Astrocyte of the cerebellum (primary cell): Measurements from ENCODE around the gene COTL1.

Source experiments
- DNase-seq: peaks from one replicate; pipeline ENCODE4 v3.0.0-alpha.2; 2011; ENCODE audit warnings: low read depth
- H3K4me3 ChIP-seq: 2 replicates; pipeline ENCODE4 v1.5.1; 2011; ENCODE audit warnings: mild to moderate bottlenecking, low read depth, low read length, moderate library complexity
- in situ Hi-C: cut with HindIII; loops from 2 replicates; pipeline ENCODE4 v1.10.0; 2017; ENCODE audit warnings: low sequenced_read_pairs
- TF ChIP-seq, protein P1 (sequence below): IDR thresholded peaks from 2 replicates; pipeline ENCODE4 v1.5.1; 2012; ENCODE audit warnings: low read length, low read depth, moderate library complexity, mild to moderate bottlenecking; ENCODE audit errors: missing control alignments

COTL1 gene

DNA sequence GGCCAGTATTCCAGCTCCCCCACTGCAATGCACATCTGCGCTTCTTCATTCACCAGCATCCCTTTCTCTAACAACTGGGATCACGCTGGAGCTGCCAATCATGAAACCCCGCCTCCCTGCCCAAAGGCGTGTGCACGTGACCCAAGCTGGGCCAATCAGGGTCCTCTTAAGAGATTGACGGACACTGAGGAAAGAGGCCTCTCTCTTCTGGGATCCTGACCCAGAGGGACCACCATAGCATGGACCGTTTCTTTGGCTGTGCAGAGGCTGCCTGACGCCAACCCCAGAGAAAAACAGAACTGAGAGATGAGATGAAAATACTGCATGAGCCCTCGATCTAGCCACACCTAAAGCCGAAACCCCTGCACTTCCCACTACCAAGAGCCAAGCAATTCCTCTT, 32.0 kb downstream of the COTL1 start:
- in situ Hi-C loops: no loop called here
- no peak for DNase-seq
- H3K4me3 ChIP-seq: no peak overlapping the region
- TF ChIP-seq, protein P1, sequence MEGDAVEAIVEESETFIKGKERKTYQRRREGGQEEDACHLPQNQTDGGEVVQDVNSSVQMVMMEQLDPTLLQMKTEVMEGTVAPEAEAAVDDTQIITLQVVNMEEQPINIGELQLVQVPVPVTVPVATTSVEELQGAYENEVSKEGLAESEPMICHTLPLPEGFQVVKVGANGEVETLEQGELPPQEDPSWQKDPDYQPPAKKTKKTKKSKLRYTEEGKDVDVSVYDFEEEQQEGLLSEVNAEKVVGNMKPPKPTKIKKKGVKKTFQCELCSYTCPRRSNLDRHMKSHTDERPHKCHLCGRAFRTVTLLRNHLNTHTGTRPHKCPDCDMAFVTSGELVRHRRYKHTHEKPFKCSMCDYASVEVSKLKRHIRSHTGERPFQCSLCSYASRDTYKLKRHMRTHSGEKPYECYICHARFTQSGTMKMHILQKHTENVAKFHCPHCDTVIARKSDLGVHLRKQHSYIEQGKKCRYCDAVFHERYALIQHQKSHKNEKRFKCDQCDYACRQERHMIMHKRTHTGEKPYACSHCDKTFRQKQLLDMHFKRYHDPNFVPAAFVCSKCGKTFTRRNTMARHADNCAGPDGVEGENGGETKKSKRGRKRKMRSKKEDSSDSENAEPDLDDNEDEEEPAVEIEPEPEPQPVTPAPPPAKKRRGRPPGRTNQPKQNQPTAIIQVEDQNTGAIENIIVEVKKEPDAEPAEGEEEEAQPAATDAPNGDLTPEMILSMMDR: no peak

DNA sequence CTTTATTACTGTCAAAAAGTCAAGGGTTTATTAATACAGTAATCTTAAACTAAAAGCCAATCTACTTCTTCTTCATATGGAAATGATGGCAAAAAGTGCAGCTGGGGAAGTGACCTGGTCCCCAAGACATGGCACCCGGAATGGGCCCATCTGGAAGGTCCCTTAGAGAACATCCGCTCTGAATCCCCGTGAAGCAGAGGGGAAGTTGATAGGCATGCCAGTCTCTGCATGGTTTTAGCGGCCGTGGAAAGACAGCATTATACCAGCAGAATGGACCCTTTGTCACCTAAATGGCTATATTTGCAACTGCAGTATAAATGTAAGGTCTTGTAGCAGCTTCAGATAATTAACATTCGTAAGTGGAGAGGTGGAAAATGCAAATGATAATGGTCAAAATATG, 32.4 kb downstream of the COTL1 start:
- TF ChIP-seq, protein P1: no peak
- no peak for DNase-seq
- in situ Hi-C loops: no loop called here
- no peak overlapping the region for H3K4me3 ChIP-seq

DNA sequence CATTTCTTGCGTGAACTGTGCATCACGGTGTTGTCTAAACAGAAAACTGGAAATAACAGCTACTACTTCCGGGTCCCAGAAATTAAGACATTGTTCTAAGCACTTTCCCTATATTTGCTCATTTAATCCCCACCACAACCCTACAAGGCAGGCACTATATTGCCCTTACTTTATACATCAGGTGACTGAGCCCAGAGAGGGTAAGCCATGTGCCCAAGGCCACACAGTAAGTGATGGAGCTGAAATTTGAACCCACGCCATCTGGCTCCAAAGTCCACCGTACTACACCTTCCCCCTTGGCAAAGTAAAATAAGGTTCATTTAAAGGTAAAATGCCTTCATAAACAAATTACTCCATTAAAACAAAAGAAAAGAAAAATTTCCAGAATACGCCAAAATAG, 33.2 kb downstream of the COTL1 start:
- no peak overlapping the region for H3K4me3 ChIP-seq
- TF ChIP-seq, protein P1: no peak
- in situ Hi-C loops: no loop called here
- DNase-seq: no peak

DNA sequence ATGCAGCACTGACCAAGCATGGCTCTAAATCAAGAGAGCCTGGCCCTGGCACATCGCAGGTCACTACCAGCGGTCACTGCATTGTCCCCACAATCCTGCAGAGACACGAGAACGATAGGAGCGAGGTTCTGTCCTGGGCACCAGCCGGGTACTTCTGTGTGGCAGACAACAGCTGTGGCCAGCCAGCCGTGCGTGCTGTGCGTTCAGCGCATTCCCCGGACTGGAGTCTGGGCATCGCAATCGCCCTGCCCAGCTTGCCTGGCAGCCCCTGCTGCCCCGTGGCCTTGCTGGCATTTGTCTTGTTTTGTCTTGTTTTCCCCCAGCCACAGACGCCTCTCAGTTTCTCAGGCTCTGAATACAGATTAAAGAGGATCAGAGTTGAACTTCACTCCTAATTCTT, 33.9 kb downstream of the COTL1 start:
- in situ Hi-C loops: no loop called here
- DNase-seq: no peak
- H3K4me3 ChIP-seq: no peak overlapping the region
- TF ChIP-seq, protein P1: no peak

DNA sequence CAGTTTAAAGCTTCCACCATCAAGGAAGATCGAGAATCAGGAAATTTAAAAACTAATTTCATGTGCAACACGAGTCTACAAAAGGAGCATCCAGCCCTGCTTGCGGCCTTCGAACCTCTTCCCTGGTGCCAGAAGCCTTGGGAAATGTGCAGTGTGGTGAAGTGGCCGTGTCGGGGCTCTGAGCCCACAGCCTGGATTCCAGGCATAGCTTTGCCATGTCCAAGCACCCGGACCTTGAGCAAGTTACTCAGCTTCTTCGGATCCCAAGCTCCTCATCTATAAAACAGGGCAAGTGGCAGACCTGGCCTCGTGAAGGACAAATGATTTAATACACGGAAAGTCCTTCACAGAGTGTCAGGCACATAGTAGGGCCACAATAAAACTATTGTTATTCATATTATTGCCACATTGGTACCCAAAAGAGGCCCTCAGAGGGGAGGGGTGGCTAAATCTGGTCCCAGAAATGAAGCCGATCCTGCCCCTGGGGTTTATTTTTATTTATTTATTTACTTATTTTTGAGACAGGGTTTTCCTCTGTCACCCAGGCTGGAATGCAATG, 34.8 kb downstream of the COTL1 start:
- no peak for DNase-seq
- TF ChIP-seq, protein P1: no peak
- in situ Hi-C loops: no loop called here
- H3K4me3 ChIP-seq: no peak overlapping the region

DNA sequence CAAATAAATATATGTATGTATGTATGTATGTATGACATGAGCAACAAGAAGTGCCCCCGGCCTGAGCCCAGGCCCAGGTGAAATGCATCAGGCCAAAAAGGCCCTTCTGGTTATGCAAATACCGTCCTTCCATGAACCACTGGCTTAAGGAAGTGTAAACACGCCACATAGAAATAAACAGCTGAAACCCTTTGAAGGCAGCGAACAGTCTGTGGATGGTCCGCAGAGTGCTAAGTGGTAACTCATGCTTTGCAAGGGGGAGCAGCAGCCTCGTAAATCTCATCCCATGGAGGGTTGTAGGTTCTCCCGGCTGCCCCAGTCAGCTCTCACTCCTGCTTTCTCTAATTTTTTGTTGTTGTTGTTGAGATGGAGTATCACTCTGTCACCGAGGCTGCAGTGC, 36.7 kb downstream of the COTL1 start:
- in situ Hi-C loops: no loop called here
- TF ChIP-seq, protein P1: no peak
- no peak overlapping the region for H3K4me3 ChIP-seq
- no peak for DNase-seq

DNA sequence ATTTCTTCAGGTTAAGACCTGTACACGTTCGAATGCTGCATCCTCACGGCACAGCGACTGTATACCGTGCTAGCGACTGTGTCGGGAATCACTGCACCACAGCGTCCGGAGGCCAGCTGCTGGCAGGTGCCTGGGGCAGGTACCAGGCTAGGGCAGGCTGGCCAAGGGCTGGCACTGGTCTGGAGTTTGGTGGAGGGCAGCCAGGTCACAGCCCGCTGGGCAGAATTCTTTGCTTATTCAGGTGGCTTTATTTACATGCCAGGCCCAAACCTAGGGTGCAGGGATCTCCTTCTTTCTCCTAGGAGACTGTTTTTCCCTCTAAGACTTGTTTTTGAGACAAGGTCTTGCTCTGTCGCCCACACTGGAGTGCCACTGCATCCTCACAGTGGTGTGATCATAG, 37.9 kb downstream of the COTL1 start:
- in situ Hi-C loops: no loop called here
- no peak overlapping the region for H3K4me3 ChIP-seq
- TF ChIP-seq, protein P1: no peak
- no peak for DNase-seq
